ENCODE data around the gene GP1BA.
"Not testable (repeated sequence)": the region's sequence is repeated elsewhere in the genome, so short reads cannot be mapped to it uniquely, and the experiment has no call there.

Gene GP1BA

GRCh38 chr17:4919511-4920047 lies 12.5 kb upstream of the GP1BA start:
- no peak for DNase-seq (ENCODE audit: extremely low read depth, low read depth)
- no peak for TF ChIP-seq CTCF (IDR thresholded peaks at IDR 0.05; ENCODE audit: low read depth, low read length, missing control alignments)
- no peak overlapping the region for H3K4me3 ChIP-seq (replicated peaks; ENCODE audit: low read depth, low read length)

DNA sequence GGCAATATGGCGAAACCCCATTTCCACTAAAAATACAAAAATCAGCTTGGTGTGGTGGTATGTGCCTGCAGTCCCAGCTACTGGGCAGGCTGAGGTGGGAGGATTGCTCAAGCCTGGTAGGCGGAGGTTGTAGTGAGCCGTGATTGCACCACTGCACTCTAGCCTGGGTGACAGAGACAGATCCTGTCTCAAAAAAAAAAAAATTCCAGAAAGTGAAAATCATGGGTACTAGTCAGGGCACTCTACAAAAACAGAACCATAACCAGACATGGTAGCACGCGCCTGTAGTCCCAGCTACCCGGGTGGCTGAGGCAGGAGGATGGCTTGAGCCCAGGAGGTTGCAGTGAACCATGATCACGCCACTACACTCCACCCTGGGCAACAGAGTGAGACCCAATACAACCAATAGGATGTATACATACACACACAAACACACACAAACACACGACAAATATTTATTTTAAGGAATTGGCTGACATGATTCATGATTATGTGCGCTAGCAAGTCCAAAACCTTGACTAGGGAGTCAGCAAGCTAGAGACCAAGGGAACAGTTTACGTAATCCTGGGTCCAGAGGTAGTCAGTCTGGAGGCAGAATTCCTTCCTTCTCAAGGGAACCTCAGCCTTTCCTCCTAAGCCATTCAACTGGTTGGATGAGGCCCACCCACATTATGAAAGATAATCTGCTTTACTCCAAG lies 11.6 kb upstream of the GP1BA start:
- no peak for TF ChIP-seq CTCF (IDR thresholded peaks at IDR 0.05; ENCODE audit: low read depth, low read length, missing control alignments)
- H3K4me3 ChIP-seq (replicated peaks; ENCODE audit: low read depth, low read length), result no peak overlapping the region
- no peak for DNase-seq (ENCODE audit: extremely low read depth, low read depth)

GRCh38 chr17:4921320-4921719 lies 10.8 kb upstream of the GP1BA start:
- no peak for TF ChIP-seq CTCF (IDR thresholded peaks at IDR 0.05; ENCODE audit: low read depth, low read length, missing control alignments)

GRCh38 chr17:4926577-4927335 lies 5.3 kb upstream of the GP1BA start:
- not testable (repeated sequence) for H3K4me3 ChIP-seq (replicated peaks; ENCODE audit: low read depth, low read length); DNase-seq (ENCODE audit: extremely low read depth, low read depth)

More at GRCh38 chr17:4921320-4921719, 10.8 kb upstream of the GP1BA start:
- DNase-seq (ENCODE audit: extremely low read depth, low read depth), result no peak
- no peak overlapping the region for H3K4me3 ChIP-seq (replicated peaks; ENCODE audit: low read depth, low read length)

GRCh38 chr17:4928881-4929280 lies 3.2 kb upstream of the GP1BA start:
- DNase-seq (ENCODE audit: extremely low read depth, low read depth), result no peak
- no peak for TF ChIP-seq CTCF (IDR thresholded peaks at IDR 0.05; ENCODE audit: low read depth, low read length, missing control alignments)
- no peak overlapping the region for H3K4me3 ChIP-seq (replicated peaks; ENCODE audit: low read depth, low read length)

GRCh38 chr17:4932756-4933155 lies 679 bp downstream of the GP1BA start:
- no peak for TF ChIP-seq CTCF (IDR thresholded peaks at IDR 0.05; ENCODE audit: low read depth, low read length, missing control alignments)
- H3K4me3 ChIP-seq (replicated peaks; ENCODE audit: low read depth, low read length), result no peak overlapping the region
- DNase-seq (ENCODE audit: extremely low read depth, low read depth), result no peak

DNA sequence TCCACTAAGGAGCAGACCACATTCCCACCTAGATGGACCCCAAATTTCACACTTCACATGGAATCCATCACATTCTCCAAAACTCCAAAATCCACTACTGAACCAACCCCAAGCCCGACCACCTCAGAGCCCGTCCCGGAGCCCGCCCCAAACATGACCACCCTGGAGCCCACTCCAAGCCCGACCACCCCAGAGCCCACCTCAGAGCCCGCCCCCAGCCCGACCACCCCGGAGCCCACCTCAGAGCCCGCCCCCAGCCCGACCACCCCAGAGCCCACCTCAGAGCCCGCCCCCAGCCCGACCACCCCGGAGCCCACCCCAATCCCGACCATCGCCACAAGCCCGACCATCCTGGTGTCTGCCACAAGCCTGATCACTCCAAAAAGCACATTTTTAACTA lies 1.6 kb downstream of the GP1BA start:
- no peak for DNase-seq (ENCODE audit: extremely low read depth, low read depth)
- no peak overlapping the region for H3K4me3 ChIP-seq (replicated peaks; ENCODE audit: low read depth, low read length)
- TF ChIP-seq CTCF (IDR thresholded peaks at IDR 0.05; ENCODE audit: low read depth, low read length, missing control alignments), result no peak

Data from HFF-Myc (cell line).